ENCODE results near the gene PDE11A. TPM values are rescaled to one million over a fixed set of nuclear protein-coding genes. Genes with fewer than 3 reads are reported as not detected.

Gene PDE11A
- total RNA-seq, 1 donor from 2014 or later: 0.75 TPM

DNA sequence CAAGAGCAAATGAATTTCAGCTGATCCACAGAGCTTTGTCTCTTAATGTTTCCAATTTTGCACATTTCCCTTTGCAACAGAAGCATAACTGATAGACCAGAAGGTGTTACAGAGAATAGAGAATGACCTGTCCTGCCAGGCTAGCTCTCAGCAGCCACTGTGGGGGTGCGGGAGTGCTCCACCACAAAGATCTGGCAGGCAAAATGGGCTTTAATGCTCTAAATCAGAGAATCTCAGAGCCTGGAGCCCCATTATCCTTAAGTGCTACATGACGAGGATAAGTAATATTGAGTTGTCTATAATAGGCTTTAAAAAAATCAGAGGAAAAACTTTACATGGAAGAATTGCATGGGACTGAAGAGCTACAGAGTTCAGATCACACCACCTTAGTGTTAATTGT, 245.7 kb downstream of the PDE11A start:
- Histone ChIP-seq H3K4me1 (no peaks in the 10 kb centered on the region), H3K36me3 (no peaks in the 10 kb centered on the region), H3K27me3 (no peaks in the 10 kb centered on the region), H3K9me3 (no peaks in the 10 kb centered on the region), H3K27ac (no peak overlapping the region), H3K4me3 (no peak overlapping the region)
- TF ChIP-seq, protein P1, sequence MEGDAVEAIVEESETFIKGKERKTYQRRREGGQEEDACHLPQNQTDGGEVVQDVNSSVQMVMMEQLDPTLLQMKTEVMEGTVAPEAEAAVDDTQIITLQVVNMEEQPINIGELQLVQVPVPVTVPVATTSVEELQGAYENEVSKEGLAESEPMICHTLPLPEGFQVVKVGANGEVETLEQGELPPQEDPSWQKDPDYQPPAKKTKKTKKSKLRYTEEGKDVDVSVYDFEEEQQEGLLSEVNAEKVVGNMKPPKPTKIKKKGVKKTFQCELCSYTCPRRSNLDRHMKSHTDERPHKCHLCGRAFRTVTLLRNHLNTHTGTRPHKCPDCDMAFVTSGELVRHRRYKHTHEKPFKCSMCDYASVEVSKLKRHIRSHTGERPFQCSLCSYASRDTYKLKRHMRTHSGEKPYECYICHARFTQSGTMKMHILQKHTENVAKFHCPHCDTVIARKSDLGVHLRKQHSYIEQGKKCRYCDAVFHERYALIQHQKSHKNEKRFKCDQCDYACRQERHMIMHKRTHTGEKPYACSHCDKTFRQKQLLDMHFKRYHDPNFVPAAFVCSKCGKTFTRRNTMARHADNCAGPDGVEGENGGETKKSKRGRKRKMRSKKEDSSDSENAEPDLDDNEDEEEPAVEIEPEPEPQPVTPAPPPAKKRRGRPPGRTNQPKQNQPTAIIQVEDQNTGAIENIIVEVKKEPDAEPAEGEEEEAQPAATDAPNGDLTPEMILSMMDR (IDR thresholded peaks at IDR 0.05): no peak
- no peak for DNase-seq (ENCODE audit: low spot score in 2 of 2)
- intact Hi-C loops (cut with DNase I): no loop called here

DNA sequence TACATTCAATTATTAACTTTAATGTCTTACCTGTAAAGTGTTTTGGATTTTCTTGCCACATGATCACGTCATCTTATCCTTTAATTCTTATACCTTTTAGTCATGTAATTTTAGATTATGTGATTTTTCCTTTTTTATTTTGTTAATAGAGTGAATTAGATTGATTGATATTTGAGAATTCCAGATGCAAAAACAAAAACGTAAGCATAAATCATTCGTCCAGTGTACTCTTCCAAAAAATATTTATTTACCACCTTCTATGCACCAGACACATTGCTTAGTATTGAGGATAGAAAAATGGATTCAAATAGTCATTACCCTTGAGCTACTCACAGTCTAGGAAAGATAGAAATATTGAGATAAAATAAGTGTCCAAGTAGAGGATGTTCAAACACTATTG, 249.6 kb downstream of the PDE11A start:
- intact Hi-C loops (cut with DNase I): no loop called here
- Histone ChIP-seq H3K36me3 (no peaks in the 10 kb centered on the region), H3K4me3 (no peak overlapping the region), H3K9me3 (no peaks in the 10 kb centered on the region), H3K27me3 (no peaks in the 10 kb centered on the region), H3K4me1 (no peaks in the 10 kb centered on the region), H3K27ac (no peak overlapping the region)
- DNase-seq (ENCODE audit: low spot score in 2 of 2): no peak
- TF ChIP-seq, protein P1 (IDR thresholded peaks at IDR 0.05): no peak

DNA sequence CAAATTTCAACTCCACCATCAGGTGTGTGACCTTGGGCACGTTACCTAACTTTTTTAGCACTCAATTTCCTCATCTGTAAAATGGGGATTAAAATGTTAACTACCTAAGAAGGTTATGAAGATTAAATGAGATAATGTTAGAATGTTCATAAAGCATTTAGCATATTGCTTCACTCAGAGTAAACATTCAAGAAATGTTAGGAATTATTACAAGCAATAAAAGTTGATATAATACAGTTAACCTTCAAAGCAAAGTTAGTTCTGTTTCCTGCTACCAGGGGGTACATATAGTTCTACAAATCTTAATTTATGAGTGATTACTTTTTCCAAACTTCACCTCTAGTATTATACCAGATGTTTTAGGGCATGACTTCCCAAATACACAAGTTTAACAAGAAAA, 254.2 kb downstream of the PDE11A start:
- Histone ChIP-seq H3K27ac (no peak overlapping the region), H3K9me3 (no peaks in the 10 kb centered on the region), H3K4me3 (no peak overlapping the region), H3K36me3 (no peaks in the 10 kb centered on the region), H3K27me3 (no peaks in the 10 kb centered on the region), H3K4me1 (no peaks in the 10 kb centered on the region)
- TF ChIP-seq, protein P1 (IDR thresholded peaks at IDR 0.05): no peak
- intact Hi-C loops (cut with DNase I): no loop called here
- no peak for DNase-seq (ENCODE audit: low spot score in 2 of 2)

DNA sequence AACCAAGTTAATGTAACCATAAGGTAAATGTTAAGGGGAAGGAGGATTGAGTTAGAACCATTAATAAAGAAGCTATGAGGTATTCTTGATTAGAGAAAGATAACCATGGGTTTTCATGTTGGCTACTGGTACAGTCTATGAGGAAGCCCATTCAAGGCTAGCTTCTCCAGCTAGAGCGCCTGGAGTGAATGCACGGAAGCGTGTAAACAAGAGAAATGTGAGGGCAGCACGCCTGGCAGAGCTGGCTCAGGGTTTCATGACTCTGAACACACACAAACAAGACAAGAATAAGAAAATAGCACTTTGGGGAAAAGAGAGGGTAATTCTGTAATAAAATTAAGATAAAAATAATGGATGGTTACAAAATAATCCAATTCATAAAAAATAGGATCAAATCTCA, 255.3 kb downstream of the PDE11A start:
- Histone ChIP-seq H3K27ac (no peak overlapping the region), H3K4me3 (no peak overlapping the region), H3K36me3 (no peaks in the 10 kb centered on the region), H3K9me3 (no peaks in the 10 kb centered on the region), H3K27me3 (no peaks in the 10 kb centered on the region), H3K4me1 (no peaks in the 10 kb centered on the region)
- intact Hi-C loops (cut with DNase I): no loop called here
- DNase-seq (ENCODE audit: low spot score in 2 of 2): no peak
- TF ChIP-seq, protein P1 (IDR thresholded peaks at IDR 0.05): no peak

DNA sequence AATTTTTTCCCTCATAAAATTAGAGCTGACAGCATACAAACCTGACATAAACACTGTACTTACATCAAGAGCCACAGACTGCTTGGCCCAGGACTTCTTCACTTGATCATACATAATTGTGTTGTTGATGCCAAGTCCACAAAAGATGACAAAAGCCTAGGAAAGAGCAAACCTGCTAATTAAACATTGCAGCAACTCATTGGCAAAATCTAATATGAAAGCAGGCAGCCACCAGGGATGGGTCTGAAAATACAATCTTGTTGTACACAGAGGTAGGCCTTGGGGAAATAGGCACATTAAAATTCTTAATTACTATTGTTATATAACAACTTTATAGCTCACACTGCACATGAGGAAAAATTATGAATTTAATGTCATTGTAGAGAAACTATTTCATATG, 255.8 kb downstream of the PDE11A start:
- Histone ChIP-seq H3K27me3 (no peaks in the 10 kb centered on the region), H3K27ac (no peak overlapping the region), H3K4me3 (no peak overlapping the region), H3K4me1 (no peaks in the 10 kb centered on the region), H3K9me3 (no peaks in the 10 kb centered on the region), H3K36me3 (no peaks in the 10 kb centered on the region)
- no peak for DNase-seq (ENCODE audit: low spot score in 2 of 2)
- intact Hi-C loops (cut with DNase I): no loop called here
- TF ChIP-seq, protein P1 (IDR thresholded peaks at IDR 0.05): no peak

DNA sequence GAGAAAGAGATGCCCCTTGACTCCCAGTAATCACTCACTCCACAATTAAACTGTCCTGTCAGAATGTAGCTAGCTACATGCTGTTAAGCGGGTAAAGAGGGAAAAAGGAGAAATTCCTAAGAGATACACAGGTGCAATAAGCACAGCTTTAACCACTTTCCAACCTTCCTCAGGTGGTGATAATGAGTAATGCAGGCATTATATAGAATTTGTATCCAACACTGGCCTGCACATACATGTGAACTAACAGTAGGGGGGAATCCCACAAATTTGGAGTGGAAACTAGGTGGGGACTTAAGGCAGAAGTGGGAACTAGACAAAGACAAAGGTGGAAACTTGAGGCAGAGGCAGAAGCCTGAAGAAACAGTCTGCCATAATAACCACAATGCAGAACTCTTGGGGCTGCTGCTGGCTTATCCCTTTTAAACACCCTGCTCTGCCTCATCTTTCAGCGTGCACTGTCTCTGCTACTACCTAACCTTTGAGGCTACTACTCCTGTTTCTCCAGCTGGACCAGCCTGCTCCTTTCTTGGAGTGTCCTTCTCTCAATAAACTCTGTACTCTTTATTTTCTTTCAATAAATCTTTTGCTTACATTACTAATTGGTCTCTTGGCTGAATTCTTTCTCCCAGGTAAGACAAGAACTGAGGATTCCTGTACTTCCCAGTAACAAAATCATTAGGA, 259.7 kb downstream of the PDE11A start:
- no peak for DNase-seq (ENCODE audit: low spot score in 2 of 2)

More for the DNA sequence above, 259.7 kb downstream of the PDE11A start:
- no peak overlapping the region for H3K27ac ChIP-seq
- TF ChIP-seq, protein P1 (IDR thresholded peaks at IDR 0.05): no peak
- H3K4me3 ChIP-seq: no peak overlapping the region
- no peaks in the 10 kb centered on the region for H3K36me3 ChIP-seq
- H3K9me3 ChIP-seq: no peaks in the 10 kb centered on the region
- intact Hi-C loops (cut with DNase I): no loop called here
- no peaks in the 10 kb centered on the region for H3K27me3 ChIP-seq
- no peaks in the 10 kb centered on the region for H3K4me1 ChIP-seq
